Lung (tissue), 12 donors: ENCODE measurements around the gene RPS6KA2. TPM values are rescaled to one million over a fixed set of nuclear protein-coding genes. Genes with fewer than 3 reads are reported as not detected.

ENCODE experiments used
- ATAC-seq: fragments of 200-7000 bp; cut with Tn5 transposase; one replicate; pipeline ENCODE4 v1.9.1; 2020; ENCODE audit warnings: moderate number of reproducible peaks; ENCODE audit not compliant: insufficient read depth, low FRiP score
- DNase-seq, 3 donors: peaks; one replicate each; pipeline ENCODE4 v3.0.0-alpha.2; 2013 to 2017
- H3K27ac ChIP-seq, 2 donors: one replicate each; pipeline ENCODE4 v1.5.1; 2013; ENCODE audit warnings: mild to moderate bottlenecking in 2 of 2, moderate library complexity in 2 of 2, control low read depth in 1 of 2, inconsistent platforms in 1 of 2, low read depth in 1 of 2, low read length in 1 of 2
- H3K27me3 ChIP-seq, 3 donors: one replicate each; pipeline ENCODE4 v1.5.1; 2013; ENCODE audit warnings: low read length in 2 of 3; ENCODE audit not compliant: control insufficient read depth in 3 of 3, insufficient read depth in 3 of 3
- H3K36me3 ChIP-seq, 4 donors: one replicate each; pipeline ENCODE4 v1.5.1; 2013; ENCODE audit warnings: low read length in 4 of 4, mild to moderate bottlenecking in 1 of 4, moderate library complexity in 1 of 4; ENCODE audit not compliant: control insufficient read depth in 4 of 4, insufficient read depth in 4 of 4
- H3K4me1 ChIP-seq, 5 donors: one replicate each; pipeline ENCODE4 v1.5.1; 2013; ENCODE audit warnings: low read length in 5 of 5, mild to moderate bottlenecking in 2 of 5, moderate library complexity in 1 of 5; ENCODE audit not compliant: control insufficient read depth in 5 of 5, insufficient read depth in 5 of 5
- H3K4me3 ChIP-seq: one replicate; pipeline ENCODE4 v1.5.1; 2013; ENCODE audit warnings: mild to moderate bottlenecking, control low read depth, moderate library complexity
- H3K9ac ChIP-seq, 2 donors: one replicate each; pipeline ENCODE4 v1.5.1; 2013; ENCODE audit warnings: low read length in 2 of 2, control low read depth in 1 of 2; ENCODE audit not compliant: insufficient read depth in 1 of 2
- H3K9me3 ChIP-seq, 4 donors: one replicate each; pipeline ENCODE4 v1.5.1; 2013; ENCODE audit warnings: low read length in 3 of 4, mild to moderate bottlenecking in 1 of 4, moderate library complexity in 1 of 4; ENCODE audit not compliant: control insufficient read depth in 4 of 4, insufficient read depth in 3 of 4
- WGBS, 2 donors: extraction: QIAGEN DNeasy Blood & Tissue Kit; methylation state at CpG; one replicate each; pipeline ENCODE4 v1.1.7; 2013; 5-methylcytosine and 5-hydroxymethylcytosine counted together
- polyA plus RNA-seq, 2 donors: library from polyadenylated mRNA; stranded (reverse); fragments of 200-250 nt; gene quantifications; one replicate each; pipeline ENCODE4 v1.2.1, GENCODE V29; 2013
- total RNA-seq, 2 donors: library from RNA; depleted of rRNA in 1 of 2; stranded (reverse); fragments of >200 nt in 1 of 2; gene quantifications; one replicate each; pipeline ENCODE4 v1.2.1, GENCODE V29; 2014 to 2021
- TF ChIP-seq, protein P1 (sequence below): IDR thresholded peaks from 2 replicates; pipeline ENCODE4 v1.5.1; 2012; ENCODE audit warnings: mild to moderate bottlenecking; ENCODE audit errors: control extremely low read depth, extremely low read depth
- donor health status: control.
- donor health status: control.
- donor health status: Bipolar disorder and iron deficiency.
- donor health status: healthy.
- donor health status: DM: yes; HTN: yes; CAD: no.

Gene RPS6KA2
- total and polyA plus RNA-seq, 4 donors: 61.9 to 185 (median 105) TPM

DNA sequence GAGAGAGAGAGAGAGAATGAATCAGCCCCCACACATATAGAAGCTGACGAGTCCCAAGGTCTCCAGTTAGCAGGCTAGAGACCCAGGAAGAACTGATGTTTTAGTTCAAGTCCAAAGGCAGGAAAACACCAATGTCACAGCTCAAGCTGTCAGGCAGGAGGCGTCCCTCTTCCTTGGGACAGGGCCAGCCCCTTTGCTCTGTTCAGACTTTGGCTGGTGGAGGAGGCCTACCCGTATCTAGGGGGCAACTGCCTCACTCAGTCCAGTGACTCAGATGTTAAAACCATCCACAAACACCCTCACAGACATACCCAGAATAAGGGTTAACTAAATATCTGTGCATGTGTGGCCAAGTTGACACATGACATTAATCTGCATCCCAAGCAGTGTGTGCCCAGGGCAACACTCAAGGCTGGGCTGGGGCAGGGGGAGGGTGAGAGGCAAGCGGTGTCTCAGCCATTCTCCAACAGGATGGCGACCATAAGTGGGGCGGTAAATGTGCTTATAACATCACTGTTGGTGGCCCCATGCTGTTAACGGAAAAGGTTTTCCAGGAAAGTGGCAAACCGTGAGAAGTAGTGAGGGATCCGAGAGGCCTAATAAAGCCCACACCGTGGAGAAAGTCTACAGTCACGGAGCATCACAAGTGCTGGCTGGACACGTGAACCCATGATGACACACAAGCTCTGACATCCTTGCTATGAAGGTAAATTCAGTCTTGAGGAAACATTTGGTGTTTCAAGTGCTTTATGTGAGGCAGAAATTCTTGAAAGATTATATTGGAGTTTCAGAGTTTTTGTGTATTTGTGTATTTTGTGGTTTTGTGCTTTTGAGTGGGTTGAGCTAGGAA lies 68.7 kb downstream of the RPS6KA2 start:
- peak overlapping the region in 1 of 2 donors; percentile 69 for H3K27ac ChIP-seq
- H3K27me3 ChIP-seq: no peaks in the 10 kb centered on the region
- no peak overlapping the region for H3K4me3 ChIP-seq
- TF ChIP-seq, protein P1, sequence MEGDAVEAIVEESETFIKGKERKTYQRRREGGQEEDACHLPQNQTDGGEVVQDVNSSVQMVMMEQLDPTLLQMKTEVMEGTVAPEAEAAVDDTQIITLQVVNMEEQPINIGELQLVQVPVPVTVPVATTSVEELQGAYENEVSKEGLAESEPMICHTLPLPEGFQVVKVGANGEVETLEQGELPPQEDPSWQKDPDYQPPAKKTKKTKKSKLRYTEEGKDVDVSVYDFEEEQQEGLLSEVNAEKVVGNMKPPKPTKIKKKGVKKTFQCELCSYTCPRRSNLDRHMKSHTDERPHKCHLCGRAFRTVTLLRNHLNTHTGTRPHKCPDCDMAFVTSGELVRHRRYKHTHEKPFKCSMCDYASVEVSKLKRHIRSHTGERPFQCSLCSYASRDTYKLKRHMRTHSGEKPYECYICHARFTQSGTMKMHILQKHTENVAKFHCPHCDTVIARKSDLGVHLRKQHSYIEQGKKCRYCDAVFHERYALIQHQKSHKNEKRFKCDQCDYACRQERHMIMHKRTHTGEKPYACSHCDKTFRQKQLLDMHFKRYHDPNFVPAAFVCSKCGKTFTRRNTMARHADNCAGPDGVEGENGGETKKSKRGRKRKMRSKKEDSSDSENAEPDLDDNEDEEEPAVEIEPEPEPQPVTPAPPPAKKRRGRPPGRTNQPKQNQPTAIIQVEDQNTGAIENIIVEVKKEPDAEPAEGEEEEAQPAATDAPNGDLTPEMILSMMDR: no peak
- peaks cover 0 to 31% (median 0%) of the 10 kb centered on the region in 5 donors for H3K4me1 ChIP-seq
- 93 to 94% methylated on average over 12 of the region's 12 CpGs for WGBS, 2 donors
- no peak for DNase-seq
- H3K9me3 ChIP-seq: peaks cover 0 to 4% (median 2%) of the 10 kb centered on the region in 4 donors
- no peak overlapping the region for H3K9ac ChIP-seq
- H3K36me3 ChIP-seq: peaks cover 0 to 11% (median 0%) of the 10 kb centered on the region in 4 donors
- ATAC-seq: no peak

DNA sequence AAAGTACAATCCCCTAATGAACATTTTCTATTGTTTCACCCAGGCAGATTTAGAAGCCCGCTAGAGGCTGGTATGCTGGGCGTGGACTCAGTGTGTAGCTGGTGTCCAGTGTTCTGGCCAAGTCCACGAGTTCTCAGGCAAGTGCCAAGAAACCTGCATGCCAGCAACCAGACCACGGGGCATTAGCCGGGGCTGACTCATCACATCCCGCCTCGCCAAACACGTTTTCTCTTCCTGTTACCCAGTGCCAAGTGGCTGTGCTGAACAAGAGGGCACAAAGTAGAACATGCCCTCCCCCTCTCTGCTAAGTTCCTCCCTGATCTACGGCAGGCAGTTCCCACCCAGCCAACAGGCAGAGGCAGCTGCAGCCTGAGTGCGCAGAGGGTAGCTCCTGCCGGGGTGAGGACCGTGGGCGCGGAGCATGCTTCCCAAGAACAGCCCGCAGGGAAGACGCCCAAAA lies 70.2 kb downstream of the RPS6KA2 start:
- Histone ChIP-seq H3K4me3 (no peak overlapping the region), H3K9ac (no peak overlapping the region), H3K27ac (peak overlapping the region; percentile 82 to 91), H3K27me3 (no peaks in the 10 kb centered on the region), H3K4me1 (peaks cover 0 to 39% (median 0%) of the 10 kb centered on the region in 5 donors), H3K36me3 (peaks cover 0 to 6% (median 0%) of the 10 kb centered on the region in 4 donors), H3K9me3 (peaks cover 0 to 4% (median 2%) of the 10 kb centered on the region in 4 donors)
- peak in 1 of 3 donors; percentile 35 for DNase-seq
- 34 to 37% methylated on average over 16 of the region's 16 CpGs for WGBS, 2 donors
- TF ChIP-seq, protein P1: no peak
- ATAC-seq: peak; percentile 93

DNA sequence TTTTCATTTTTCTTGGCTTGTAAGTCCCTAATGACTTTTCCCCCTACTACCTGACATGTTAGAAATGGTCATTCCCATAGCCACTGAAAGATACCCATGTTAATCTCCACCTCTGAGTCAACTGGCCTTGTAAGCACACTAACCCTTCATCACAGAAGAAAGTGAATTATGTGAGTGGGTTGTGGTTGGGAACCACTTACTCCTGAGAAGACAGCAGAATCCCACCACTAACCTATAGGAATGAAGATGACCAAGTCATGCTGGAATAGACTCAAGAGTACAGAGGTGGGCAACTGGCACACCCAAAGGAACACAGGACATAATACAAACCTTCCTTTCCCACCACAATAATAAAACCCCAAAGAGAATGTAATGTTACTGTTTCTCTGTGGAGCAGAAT lies 70.7 kb downstream of the RPS6KA2 start:
- Histone ChIP-seq H3K27ac (peak overlapping the region; percentile 82 to 91), H3K4me1 (peaks cover 0 to 39% (median 0%) of the 10 kb centered on the region in 5 donors), H3K9ac (no peak overlapping the region), H3K27me3 (no peaks in the 10 kb centered on the region), H3K36me3 (peaks cover 0 to 2% (median 0%) of the 10 kb centered on the region in 4 donors), H3K9me3 (peaks cover 0 to 4% (median 2%) of the 10 kb centered on the region in 4 donors), H3K4me3 (no peak overlapping the region)
- DNase-seq: no peak
- TF ChIP-seq, protein P1: no peak
- no peak for ATAC-seq
